HG03097 (cell line): Measurements from ENCODE around the gene C10orf88.

Experiments
- ATAC-seq: cut with Tn5 transposase; IDR thresholded peaks from one replicate; pipeline ENCODE4 v1.9.1; 2021; ENCODE audit not compliant: unreplicated experiment, low FRiP score

Gene C10orf88

GRCh38 chr10:122953902-122954730 lies at the start of gene C10orf88:
C10orf88 (minus strand) TSS chr10:122954227; CDS start chr10:122954178, 49 bp downstream.
- ATAC-seq = peak; percentile 98

- ATAC-seq = no peak
Measured at GRCh38 chr10:123001370-123001769, 47.3 kb upstream of the C10orf88 start.

GRCh38 chr10:123000155-123000554 lies 46.1 kb upstream of the C10orf88 start:
- ATAC-seq = no peak

- no peak for ATAC-seq
Measured at GRCh38 chr10:122999347-122999746, 45.3 kb upstream of the C10orf88 start.

GRCh38 chr10:122998934-122999333 lies 44.9 kb upstream of the C10orf88 start:
- no peak for ATAC-seq

- no peak for ATAC-seq
Measured at GRCh38 chr10:122998360-122998917, 44.4 kb upstream of the C10orf88 start.

- no peak for ATAC-seq
Measured at GRCh38 chr10:122997864-122998263, 43.8 kb upstream of the C10orf88 start.

GRCh38 chr10:122995936-122996335 lies 41.9 kb upstream of the C10orf88 start:
- ATAC-seq = no peak

- no peak for ATAC-seq
Measured at GRCh38 chr10:122993797-122994336, 39.8 kb upstream of the C10orf88 start.

- ATAC-seq = no peak
Measured at GRCh38 chr10:122992031-122992585, 38.1 kb upstream of the C10orf88 start.

- no peak for ATAC-seq
Measured at GRCh38 chr10:122990278-122990677, 36.3 kb upstream of the C10orf88 start.

GRCh38 chr10:122988501-122988900 lies 34.5 kb upstream of the C10orf88 start:
- no peak for ATAC-seq

GRCh38 chr10:122986335-122986734 lies 32.3 kb upstream of the C10orf88 start:
- ATAC-seq = no peak

- ATAC-seq = no peak
Measured at GRCh38 chr10:122984708-122985107, 30.7 kb upstream of the C10orf88 start.

GRCh38 chr10:122983898-122984297 lies 29.9 kb upstream of the C10orf88 start:
- no peak for ATAC-seq

GRCh38 chr10:122981066-122981464 lies 27.0 kb upstream of the C10orf88 start:
- ATAC-seq = no peak

GRCh38 chr10:122980209-122981065 lies 26.4 kb upstream of the C10orf88 start, which contains the start of gene PSTK:
PSTK (plus strand) TSS chr10:122980401; CDS start chr10:122980480, 79 bp downstream.
- ATAC-seq = peak; percentile 93

GRCh38 chr10:122974543-122975064 lies 20.6 kb upstream of the C10orf88 start:
- no peak for ATAC-seq

- no peak for ATAC-seq
Measured at GRCh38 chr10:122974023-122974422, 20.0 kb upstream of the C10orf88 start.

GRCh38 chr10:122968698-122969097 lies 14.7 kb upstream of the C10orf88 start:
- no peak for ATAC-seq
